H1 (cell line): ENCODE results near the gene CENPM. TPM values are rescaled to one million over a fixed set of nuclear protein-coding genes. Genes with fewer than 3 reads are reported as not detected.

Experiments
- RNF2 ChIP-seq: fragments of 200-900, 300-1000 bp; sonication (generic); IDR thresholded peaks from 2 replicates; pipeline ENCODE4 v1.7.1; 2016; ENCODE audit warnings: borderline replicate concordance, low read depth, mild to moderate bottlenecking, antibody characterized with exemption, low read length; ENCODE audit not compliant: poor library complexity, severe bottlenecking; ENCODE audit errors: missing control alignments
- polyA plus RNA-seq, 7 experiments: library from polyadenylated mRNA; depleted of rRNA in 3 of 7; stranded (reverse) in 5 of 7; unstranded in 2 of 7; fragments of >200 nt in 5 of 7; fragments of 200-250 nt in 2 of 7; gene quantifications; 1 replicate in 5 of 7; 2 replicates in 1 of 7; 4 replicates in 1 of 7; pipeline versions ENCODE4 v1.2.1 to v1.2.3, GENCODE V29; 2011 to 2013; ENCODE audit warnings: missing spikeins in 2 of 7, mixed read lengths in 2 of 7
- total RNA-seq: library from RNA; stranded (reverse); fragmentation: NEBNext Ultra II Directional; extraction: Animal tissue kit (Norgen Biotek cat#: 25700); gene quantifications from 2 replicates; pipeline ENCODE4 v1.2.1, GENCODE V29; 2021

Gene CENPM
- total and polyA plus RNA-seq, 2 of the 8 experiments (the other 6 are each of a cell fraction or from before 2014, with no cell fraction given): 32.0 to 80.4 TPM

DNA sequence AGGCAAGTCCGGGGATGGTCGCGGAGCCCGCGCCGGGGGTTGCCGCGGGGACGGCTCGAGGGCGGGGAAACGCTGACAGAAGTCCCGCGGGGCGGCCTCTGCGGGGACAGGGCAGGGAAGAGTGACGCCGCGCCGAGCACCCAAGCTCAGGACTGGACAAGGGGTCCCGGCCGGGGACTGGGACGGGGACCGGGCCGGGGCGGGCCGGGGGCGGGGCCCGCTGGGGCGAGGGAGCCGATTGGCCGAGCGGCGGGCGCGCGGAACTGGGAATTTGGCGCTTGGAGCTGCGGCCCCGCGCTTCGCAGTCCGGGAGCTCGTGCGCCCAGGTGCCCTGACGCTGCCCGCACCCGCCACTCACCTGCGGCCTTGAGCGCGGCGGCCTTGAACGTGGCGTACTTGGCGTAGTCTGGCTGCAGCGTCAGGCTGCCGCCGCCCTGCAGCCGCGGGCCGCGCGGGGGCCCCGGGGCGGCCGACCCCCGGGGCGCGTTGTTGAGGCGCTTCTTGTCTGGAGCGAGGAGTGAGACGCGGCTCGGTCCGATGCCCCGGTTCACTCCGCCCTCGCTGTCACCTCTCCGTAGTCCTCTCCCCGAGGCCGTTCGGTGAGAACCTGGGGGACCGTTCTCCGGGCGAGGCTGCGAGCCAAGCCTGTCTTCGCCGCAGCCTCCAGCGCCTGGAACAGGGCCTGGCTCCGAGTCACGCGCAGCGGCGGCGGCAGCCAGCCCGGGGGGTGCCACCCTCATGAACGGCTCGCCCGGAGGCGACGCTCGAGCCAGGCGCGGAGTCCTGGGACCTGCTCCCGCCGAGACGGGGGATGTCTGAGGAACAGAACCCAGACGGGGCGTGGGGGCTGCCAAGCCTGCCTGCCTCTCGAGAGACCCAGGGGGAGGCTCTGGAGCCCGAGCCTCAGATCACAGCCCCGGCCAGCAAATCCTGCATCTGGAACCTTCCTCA is 36.6 kb downstream of the CENPM start (continued):
- peak; percentile 47 for TF ChIP-seq RNF2
- TF ChIP-seq, all 59 proteins: peak for 8
